ENCODE data around the gene SGSM2. TPM values are rescaled to one million over a fixed set of nuclear protein-coding genes. Genes with fewer than 3 reads are reported as not detected.

SGSM2 gene
- total and polyA plus RNA-seq, 2 donors (not counting 1 experiment from before 2014, with no cell fraction given): 139 to 181 TPM

- H3K9me3 ChIP-seq (ENCODE audit: control extremely low read depth in 1 of 3, control insufficient read depth in 2 of 3, insufficient read depth in 1 of 3, low read length in 2 of 3): no peaks in the 10 kb centered on the region
- CTCF ChIA-PET: interaction anchor here (1.1 to 2.8 kb wide), 6 partner anchors 11 to 250 kb away, joined by 3 to 8 read pairs (median 6); partner anchors contain the start of gene HIC1
- peak within 1 kb of the TSS; percentile 92 for H3K4me2 ChIP-seq (replicated peaks; ENCODE audit: low read depth, low read length, poor library complexity, severe bottlenecking)
- peaks cover 54% of the 10 kb centered on the region for H3K79me2 ChIP-seq (ENCODE audit: control insufficient read depth, insufficient read depth, low read length)
- Mint-ChIP-seq H3K27ac (peak within 1 kb of the TSS; percentile 85), H3K9me3 (ENCODE audit: insufficient read depth) (no peaks in the 10 kb centered on the region), H3K27me3 (no peaks in the 10 kb centered on the region), H3K4me3 (peak within 1 kb of the TSS; percentile 91), H3K4me1 (peaks cover 11% of the 10 kb centered on the region)
- TF ChIP-seq CTCF (IDR thresholded peaks at IDR 0.05) (no peak), EZH2 (IDR thresholded peaks at IDR 0.05; ENCODE audit: borderline replicate concordance, insufficient read depth, low read depth, low read length, poor library complexity, severe bottlenecking) (no peak)
- ATAC-seq (ENCODE audit: low read depth) (peak; percentile 89), DNase-seq (peak; percentile 96)
- peaks cover 6 to 19% of the 10 kb centered on the region in 2 donors for H3K4me1 ChIP-seq (ENCODE audit: control insufficient read depth in 2 of 2, insufficient read depth in 2 of 2, low read length in 2 of 2)
- H3K36me3 ChIP-seq (replicated peaks in 1 of 2; ENCODE audit: control extremely low read depth in 1 of 2, control insufficient read depth in 1 of 2, extremely low read depth in 1 of 2, insufficient read depth in 2 of 2, low read length in 1 of 2): peaks cover 0 to 17% of the 10 kb centered on the region in 2 experiments
- POLR2A ChIA-PET: interaction anchor here (0.6 kb wide), 1 partner anchor 465 kb away, joined by 5 read pairs; no protein-coding TSS in a partner anchor
- H2AFZ ChIP-seq (ENCODE audit: insufficient read depth, low read depth, low read length, poor library complexity, severe bottlenecking): peak within 1 kb of the TSS; percentile 85
- peak within 1 kb of the TSS; percentile 89 for H3K9ac ChIP-seq (ENCODE audit: low read length)
- WGBS (ENCODE audit: insufficient coverage): under 1% methylated on average over 107 of the region's 108 CpGs
- intact Hi-C loops (cut with micrococcal nuclease): loop anchor here (1.0 to 5.0 kb wide), 3 partner anchors 33 to 209 kb away; partner anchors contain the start of genes METTL16 and TSR1
- H3K27me3 ChIP-seq (replicated peaks in 1 of 4; ENCODE audit: control extremely low read depth in 1 of 4, control insufficient read depth in 3 of 4, insufficient read depth in 4 of 4, low read length in 3 of 4): no peaks in the 10 kb centered on the region
- H3K4me3 ChIP-seq (ENCODE audit: control extremely low read depth in 1 of 5, extremely low read depth in 1 of 5, insufficient read depth in 1 of 5, low read depth in 2 of 5, low read length in 4 of 5): peak within 1 kb of the TSS; percentile 78 to 98 (median 95)
- no peaks in the 10 kb centered on the region for H4K20me1 ChIP-seq (ENCODE audit: control insufficient read depth, insufficient read depth, low read length, poor library complexity, severe bottlenecking)
- peak within 1 kb of the TSS; percentile 49 to 85 for H3K27ac ChIP-seq (ENCODE audit: low read length in 2 of 2)
Observed at GRCh38 chr17:2303204-2304188, 33.8 kb upstream of the SGSM2 start, which contains the start of the genes SMG6 and SRR. Gene SMG6, minus strand, starts transcription at chr17:2303785. Its CDS starts 65 bp downstream, at chr17:2303720. Gene SRR, plus strand, starts transcription at chr17:2303950. Its CDS starts 11,611 bp downstream, at chr17:2315561.
